DND-41 (cell line): ENCODE results near the gene GRAMD2A.

Experiments
- EZH2 ChIP-seq: IDR thresholded peaks from 3 replicates; pipeline ENCODE4 v1.6.1; 2012; ENCODE audit warnings: borderline replicate concordance, low read depth, mild to moderate bottlenecking, moderate library complexity, low read length, inconsistent platforms; ENCODE audit not compliant: severe bottlenecking
- TF ChIP-seq, protein P1 (sequence below): IDR thresholded peaks from 2 replicates; pipeline ENCODE4 v1.5.1; 2012; ENCODE audit warnings: borderline replicate concordance, low read length, moderate library complexity, mild to moderate bottlenecking; ENCODE audit not compliant: poor library complexity, severe bottlenecking; ENCODE audit errors: extremely low read depth

DNA sequence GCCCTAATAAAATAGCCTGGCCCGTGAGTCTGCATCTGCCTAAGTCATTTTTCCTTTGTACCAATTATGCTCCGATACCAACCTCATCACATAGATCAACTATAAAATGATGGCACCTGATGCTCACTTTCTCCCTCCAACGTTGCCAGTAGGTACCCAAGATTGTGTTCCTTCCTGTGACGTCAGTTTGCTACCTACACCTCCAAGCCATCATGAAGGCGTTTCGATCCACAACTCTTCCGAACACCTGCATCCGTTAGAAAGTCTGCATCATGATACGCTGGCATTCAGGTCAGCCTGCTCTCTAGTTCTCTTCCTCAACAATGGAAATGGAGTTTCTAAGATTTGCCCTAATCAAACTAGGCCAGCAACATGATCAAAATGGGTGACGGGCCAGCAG, 25.7 kb upstream of the GRAMD2A start:
- TF ChIP-seq, protein P1, sequence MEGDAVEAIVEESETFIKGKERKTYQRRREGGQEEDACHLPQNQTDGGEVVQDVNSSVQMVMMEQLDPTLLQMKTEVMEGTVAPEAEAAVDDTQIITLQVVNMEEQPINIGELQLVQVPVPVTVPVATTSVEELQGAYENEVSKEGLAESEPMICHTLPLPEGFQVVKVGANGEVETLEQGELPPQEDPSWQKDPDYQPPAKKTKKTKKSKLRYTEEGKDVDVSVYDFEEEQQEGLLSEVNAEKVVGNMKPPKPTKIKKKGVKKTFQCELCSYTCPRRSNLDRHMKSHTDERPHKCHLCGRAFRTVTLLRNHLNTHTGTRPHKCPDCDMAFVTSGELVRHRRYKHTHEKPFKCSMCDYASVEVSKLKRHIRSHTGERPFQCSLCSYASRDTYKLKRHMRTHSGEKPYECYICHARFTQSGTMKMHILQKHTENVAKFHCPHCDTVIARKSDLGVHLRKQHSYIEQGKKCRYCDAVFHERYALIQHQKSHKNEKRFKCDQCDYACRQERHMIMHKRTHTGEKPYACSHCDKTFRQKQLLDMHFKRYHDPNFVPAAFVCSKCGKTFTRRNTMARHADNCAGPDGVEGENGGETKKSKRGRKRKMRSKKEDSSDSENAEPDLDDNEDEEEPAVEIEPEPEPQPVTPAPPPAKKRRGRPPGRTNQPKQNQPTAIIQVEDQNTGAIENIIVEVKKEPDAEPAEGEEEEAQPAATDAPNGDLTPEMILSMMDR = no peak
- no peak for TF ChIP-seq EZH2
